Esophagus squamous epithelium (tissue), 4 donors: Measurements from ENCODE around the gene ELN.

Experiments used
- POLR2A ChIP-seq, 4 donors: fragments of 450-650 bp; IDR thresholded peaks; one replicate each; pipeline ENCODE4 v1.6.1; 2017; ENCODE audit warnings: antibody characterized with exemption in 4 of 4, mild to moderate bottlenecking in 4 of 4, moderate library complexity in 3 of 4
- TF ChIP-seq, protein P1 (sequence below), 6 experiments: fragments of 450-650 bp in 4 of 6; fragments of 200-600 bp in 2 of 6; sonication (generic) in 2 of 6; IDR thresholded peaks; one replicate each; pipeline ENCODE4 v1.5.1; 2016 to 2019; ENCODE audit warnings: antibody characterized with exemption in 6 of 6, mild to moderate bottlenecking in 4 of 6, moderate library complexity in 4 of 6

DNA sequence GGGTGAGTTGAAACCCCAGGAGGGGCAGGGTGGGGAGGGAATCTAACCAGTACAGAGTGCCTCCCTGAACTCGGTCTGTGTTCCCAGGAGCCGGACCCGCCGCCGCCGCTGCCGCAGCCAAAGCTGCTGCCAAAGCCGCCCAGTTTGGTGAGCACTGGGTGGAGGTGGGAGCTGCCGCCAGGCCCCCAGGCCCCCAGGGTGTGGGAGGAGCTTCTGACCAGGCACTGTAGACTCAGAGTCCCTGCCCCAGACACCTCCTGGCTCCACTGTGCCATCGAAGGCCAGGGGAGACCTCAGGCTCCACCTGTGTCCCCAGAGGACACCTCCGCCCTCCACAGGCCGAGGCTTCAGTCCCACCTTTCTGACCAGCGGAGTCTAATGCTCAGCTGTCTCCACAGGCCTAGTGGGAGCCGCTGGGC is 35.3 kb downstream of the ELN start:
- TF ChIP-seq POLR2A (IDR thresholded peaks at IDR 0.05) = no peak
- TF ChIP-seq, protein P1, sequence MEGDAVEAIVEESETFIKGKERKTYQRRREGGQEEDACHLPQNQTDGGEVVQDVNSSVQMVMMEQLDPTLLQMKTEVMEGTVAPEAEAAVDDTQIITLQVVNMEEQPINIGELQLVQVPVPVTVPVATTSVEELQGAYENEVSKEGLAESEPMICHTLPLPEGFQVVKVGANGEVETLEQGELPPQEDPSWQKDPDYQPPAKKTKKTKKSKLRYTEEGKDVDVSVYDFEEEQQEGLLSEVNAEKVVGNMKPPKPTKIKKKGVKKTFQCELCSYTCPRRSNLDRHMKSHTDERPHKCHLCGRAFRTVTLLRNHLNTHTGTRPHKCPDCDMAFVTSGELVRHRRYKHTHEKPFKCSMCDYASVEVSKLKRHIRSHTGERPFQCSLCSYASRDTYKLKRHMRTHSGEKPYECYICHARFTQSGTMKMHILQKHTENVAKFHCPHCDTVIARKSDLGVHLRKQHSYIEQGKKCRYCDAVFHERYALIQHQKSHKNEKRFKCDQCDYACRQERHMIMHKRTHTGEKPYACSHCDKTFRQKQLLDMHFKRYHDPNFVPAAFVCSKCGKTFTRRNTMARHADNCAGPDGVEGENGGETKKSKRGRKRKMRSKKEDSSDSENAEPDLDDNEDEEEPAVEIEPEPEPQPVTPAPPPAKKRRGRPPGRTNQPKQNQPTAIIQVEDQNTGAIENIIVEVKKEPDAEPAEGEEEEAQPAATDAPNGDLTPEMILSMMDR (IDR thresholded peaks at IDR 0.05) = no peak
